ENCODE measurements around the gene CPZ. TPM values are rescaled to one million over a fixed set of nuclear protein-coding genes. Genes with fewer than 3 reads are reported as not detected.

Gene CPZ
- total and polyA plus RNA-seq, 2 donors (not counting 1 experiment from before 2014, with no cell fraction given), result not detected

DNA sequence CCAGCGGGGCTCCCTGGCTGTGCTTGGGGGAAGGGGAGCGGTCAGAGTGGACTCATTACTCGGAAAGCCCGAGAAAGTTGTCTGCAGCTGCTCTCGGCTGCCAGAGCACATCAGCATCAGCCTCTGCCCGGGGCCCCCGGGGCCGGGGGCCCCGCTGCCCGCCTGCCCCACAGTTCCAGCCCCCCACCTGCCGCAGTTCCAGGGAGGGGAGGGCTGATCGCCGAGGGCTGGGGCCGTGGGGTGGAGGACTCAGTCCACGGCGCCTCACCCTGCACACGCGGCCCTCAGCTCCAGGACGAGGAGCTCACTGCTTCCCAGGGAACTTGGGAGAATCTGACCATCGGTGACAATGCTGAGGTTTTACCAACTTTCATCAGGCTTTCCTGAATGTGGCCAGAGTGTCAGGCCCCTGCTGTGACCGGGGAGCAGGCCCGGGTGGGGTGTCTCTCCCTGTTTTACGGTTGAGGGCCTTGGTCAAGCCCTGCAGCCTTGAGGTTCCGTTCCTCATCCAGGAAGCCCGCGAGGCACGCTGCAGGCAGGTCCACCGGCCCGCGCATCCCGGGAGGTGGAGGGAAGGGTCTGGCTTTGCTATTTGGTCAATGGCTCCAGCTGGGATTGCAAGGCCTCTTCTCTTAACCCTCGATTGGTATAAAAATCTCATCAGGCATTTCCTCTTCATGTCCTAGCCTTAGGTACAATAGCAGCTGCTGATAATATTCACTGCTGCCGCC, 57.2 kb downstream of the CPZ start:
- Histone ChIP-seq H3K36me3 (replicated peaks in 1 of 2; ENCODE audit: control extremely low read depth in 1 of 2, control insufficient read depth in 1 of 2, extremely low read depth in 1 of 2, insufficient read depth in 2 of 2, low read length in 1 of 2) (no peaks in the 10 kb centered on the region), H2AFZ (ENCODE audit: insufficient read depth, low read depth, low read length, poor library complexity, severe bottlenecking) (no peak overlapping the region), H3K27ac (ENCODE audit: low read length in 2 of 2) (no peak overlapping the region), H3K27me3 (replicated peaks in 1 of 4; ENCODE audit: control extremely low read depth in 1 of 4, control insufficient read depth in 3 of 4, insufficient read depth in 4 of 4, low read length in 3 of 4) (no peaks in the 10 kb centered on the region), H4K20me1 (ENCODE audit: control insufficient read depth, insufficient read depth, low read length, poor library complexity, severe bottlenecking) (no peaks in the 10 kb centered on the region), H3K79me2 (ENCODE audit: control insufficient read depth, insufficient read depth, low read length) (no peaks in the 10 kb centered on the region), H3K4me1 (ENCODE audit: control insufficient read depth in 2 of 2, insufficient read depth in 2 of 2, low read length in 2 of 2) (no peaks in the 10 kb centered on the region), H3K4me2 (replicated peaks; ENCODE audit: low read depth, low read length, poor library complexity, severe bottlenecking) (no peak overlapping the region), H3K4me3 (ENCODE audit: control extremely low read depth in 1 of 5, extremely low read depth in 1 of 5, insufficient read depth in 1 of 5, low read depth in 2 of 5, low read length in 4 of 5) (no peak overlapping the region), H3K9ac (ENCODE audit: low read length) (no peak overlapping the region), H3K9me3 (ENCODE audit: control extremely low read depth in 1 of 3, control insufficient read depth in 2 of 3, insufficient read depth in 1 of 3, low read length in 2 of 3) (peaks cover 0 to 14% (median 0%) of the 10 kb centered on the region in 3 donors)
- 61% methylated on average over 30 of the region's 33 CpGs for WGBS (ENCODE audit: insufficient coverage)
- ChIA-PET POLR2A (no interaction called here), CTCF (no interaction called here)
- no peak for DNase-seq
- peaks cover 6% of the 10 kb centered on the region for H3K27me3 Mint-ChIP-seq
- no peaks in the 10 kb centered on the region for H3K4me1 Mint-ChIP-seq
- no peak overlapping the region for H3K4me3 Mint-ChIP-seq
- no peak for TF ChIP-seq EZH2 (IDR thresholded peaks at IDR 0.05; ENCODE audit: borderline replicate concordance, insufficient read depth, low read depth, low read length, poor library complexity, severe bottlenecking)
- TF ChIP-seq, protein P1, sequence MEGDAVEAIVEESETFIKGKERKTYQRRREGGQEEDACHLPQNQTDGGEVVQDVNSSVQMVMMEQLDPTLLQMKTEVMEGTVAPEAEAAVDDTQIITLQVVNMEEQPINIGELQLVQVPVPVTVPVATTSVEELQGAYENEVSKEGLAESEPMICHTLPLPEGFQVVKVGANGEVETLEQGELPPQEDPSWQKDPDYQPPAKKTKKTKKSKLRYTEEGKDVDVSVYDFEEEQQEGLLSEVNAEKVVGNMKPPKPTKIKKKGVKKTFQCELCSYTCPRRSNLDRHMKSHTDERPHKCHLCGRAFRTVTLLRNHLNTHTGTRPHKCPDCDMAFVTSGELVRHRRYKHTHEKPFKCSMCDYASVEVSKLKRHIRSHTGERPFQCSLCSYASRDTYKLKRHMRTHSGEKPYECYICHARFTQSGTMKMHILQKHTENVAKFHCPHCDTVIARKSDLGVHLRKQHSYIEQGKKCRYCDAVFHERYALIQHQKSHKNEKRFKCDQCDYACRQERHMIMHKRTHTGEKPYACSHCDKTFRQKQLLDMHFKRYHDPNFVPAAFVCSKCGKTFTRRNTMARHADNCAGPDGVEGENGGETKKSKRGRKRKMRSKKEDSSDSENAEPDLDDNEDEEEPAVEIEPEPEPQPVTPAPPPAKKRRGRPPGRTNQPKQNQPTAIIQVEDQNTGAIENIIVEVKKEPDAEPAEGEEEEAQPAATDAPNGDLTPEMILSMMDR (IDR thresholded peaks at IDR 0.05), result no peak
- ATAC-seq (ENCODE audit: low read depth), result no peak
- intact Hi-C loops (cut with micrococcal nuclease), result no loop called here
- no peak overlapping the region for H3K27ac Mint-ChIP-seq
- peaks cover 2% of the 10 kb centered on the region for H3K9me3 Mint-ChIP-seq (ENCODE audit: insufficient read depth)

DNA sequence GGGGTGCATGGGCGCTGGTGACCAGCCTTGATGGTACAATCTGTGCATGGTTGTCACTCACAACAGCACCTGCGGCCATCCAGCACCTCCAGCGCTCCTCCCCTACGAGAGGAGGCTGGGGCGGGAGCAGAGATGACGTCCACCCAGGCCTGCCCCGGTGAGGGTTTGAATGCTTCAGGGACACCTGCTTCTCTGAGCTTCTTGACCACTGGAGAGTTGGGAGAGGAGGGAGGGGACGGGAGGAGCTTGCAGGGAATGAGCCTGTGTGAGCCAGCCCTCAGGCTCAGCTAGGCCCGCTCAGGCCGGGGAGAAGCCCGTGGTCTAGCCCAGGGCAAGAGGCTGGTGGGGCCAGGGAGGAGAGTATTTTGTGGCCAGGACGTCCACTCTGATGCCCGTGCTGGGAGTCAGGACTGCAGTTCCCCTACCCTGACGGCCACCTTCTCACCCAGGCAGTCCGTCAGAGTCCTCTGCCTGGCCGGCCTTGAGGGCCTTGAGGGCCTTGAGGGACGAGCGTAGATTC, 59.2 kb downstream of the CPZ start:
- no peak for DNase-seq
- H3K27me3 ChIP-seq (replicated peaks in 1 of 4; ENCODE audit: control extremely low read depth in 1 of 4, control insufficient read depth in 3 of 4, insufficient read depth in 4 of 4, low read length in 3 of 4), result no peaks in the 10 kb centered on the region

More for the DNA sequence above, 59.2 kb downstream of the CPZ start:
- no peak for TF ChIP-seq EZH2 (IDR thresholded peaks at IDR 0.05; ENCODE audit: borderline replicate concordance, insufficient read depth, low read depth, low read length, poor library complexity, severe bottlenecking)
- TF ChIP-seq, protein P1 (IDR thresholded peaks at IDR 0.05), result no peak
- ATAC-seq (ENCODE audit: low read depth), result no peak
- no peak overlapping the region for H3K27ac ChIP-seq (ENCODE audit: low read length in 2 of 2)
- no peaks in the 10 kb centered on the region for H3K36me3 ChIP-seq (replicated peaks in 1 of 2; ENCODE audit: control extremely low read depth in 1 of 2, control insufficient read depth in 1 of 2, extremely low read depth in 1 of 2, insufficient read depth in 2 of 2, low read length in 1 of 2)
- no peak overlapping the region for H3K4me2 ChIP-seq (replicated peaks; ENCODE audit: low read depth, low read length, poor library complexity, severe bottlenecking)
- H3K9me3 ChIP-seq (ENCODE audit: control extremely low read depth in 1 of 3, control insufficient read depth in 2 of 3, insufficient read depth in 1 of 3, low read length in 2 of 3), result peaks cover 0 to 23% (median 0%) of the 10 kb centered on the region in 3 donors
- WGBS (ENCODE audit: insufficient coverage), result 85% methylated on average over 15 of the region's 18 CpGs
- no peaks in the 10 kb centered on the region for H3K79me2 ChIP-seq (ENCODE audit: control insufficient read depth, insufficient read depth, low read length)
- ChIA-PET POLR2A (no interaction called here), CTCF (no interaction called here)
- no peak overlapping the region for H3K9ac ChIP-seq (ENCODE audit: low read length)
- Mint-ChIP-seq H3K27me3 (peaks cover 6% of the 10 kb centered on the region), H3K27ac (no peak overlapping the region), H3K9me3 (ENCODE audit: insufficient read depth) (peaks cover 2% of the 10 kb centered on the region), H3K4me3 (no peak overlapping the region), H3K4me1 (no peaks in the 10 kb centered on the region)
- intact Hi-C loops (cut with micrococcal nuclease), result no loop called here
- no peak overlapping the region for H3K4me3 ChIP-seq (ENCODE audit: control extremely low read depth in 1 of 5, extremely low read depth in 1 of 5, insufficient read depth in 1 of 5, low read depth in 2 of 5, low read length in 4 of 5)
- H3K4me1 ChIP-seq (ENCODE audit: control insufficient read depth in 2 of 2, insufficient read depth in 2 of 2, low read length in 2 of 2), result no peaks in the 10 kb centered on the region
- no peak overlapping the region for H2AFZ ChIP-seq (ENCODE audit: insufficient read depth, low read depth, low read length, poor library complexity, severe bottlenecking)
- H4K20me1 ChIP-seq (ENCODE audit: control insufficient read depth, insufficient read depth, low read length, poor library complexity, severe bottlenecking), result no peaks in the 10 kb centered on the region
